HepG2 (cell line): Measurements from ENCODE around the gene LLGL2. TPM values are rescaled to one million over a fixed set of nuclear protein-coding genes. Genes with fewer than 3 reads are reported as not detected.

Experiments used
- EZH2 ChIP-seq: conservative IDR thresholded peaks from 2 replicates; pipeline ENCODE4 v1.6.1; 2012; ENCODE audit warnings: mild to moderate bottlenecking, low read depth, low read length, moderate library complexity
- KAT8 ChIP-seq: IDR thresholded peaks from 2 replicates; pipeline ENCODE4 v1.6.1; 2016; ENCODE audit warnings: missing genetic modification reagents, missing compliant biosample characterization
- KDM2A ChIP-seq: sonication (generic); formaldehyde crosslinking; IDR thresholded peaks from 2 replicates; pipeline ENCODE4 v1.4.0; 2020; ENCODE audit warnings: low read depth, missing genetic modification reagents, borderline replicate concordance
- KDM3A ChIP-seq: IDR thresholded peaks from 2 replicates; pipeline ENCODE4 v1.6.1; 2018; ENCODE audit warnings: low read depth, missing compliant biosample characterization
- POGZ ChIP-seq: sonication (generic); formaldehyde crosslinking; IDR thresholded peaks from 2 replicates; pipeline ENCODE4 v1.4.0; 2020; ENCODE audit warnings: mild to moderate bottlenecking, missing genetic modification reagents
- POLR2A ChIP-seq, 2 experiments: IDR thresholded peaks; 2 replicates each; pipeline ENCODE4 v1.6.1; 2011; ENCODE audit warnings: low read depth in 2 of 2, low read length in 2 of 2, mild to moderate bottlenecking in 1 of 2, moderate library complexity in 1 of 2; ENCODE audit not compliant: insufficient read depth in 1 of 2
- REXO4 ChIP-seq: sonication (generic); formaldehyde crosslinking; IDR thresholded peaks from 2 replicates; pipeline ENCODE4 v1.8.0; 2022; ENCODE audit warnings: missing genetic modification reagents, mild to moderate bottlenecking, borderline replicate concordance
- RFX3 ChIP-seq: IDR thresholded peaks from 2 replicates; pipeline ENCODE4 v1.6.1; 2016; ENCODE audit warnings: missing biosample characterization, missing genetic modification reagents
- SCMH1 ChIP-seq: sonication (generic); formaldehyde crosslinking; IDR thresholded peaks from 2 replicates; pipeline ENCODE4 v1.9.0; 2021; ENCODE audit warnings: missing genetic modification reagents, mild to moderate bottlenecking, borderline replicate concordance
- SP2 ChIP-seq: sonication (generic); formaldehyde crosslinking; IDR thresholded peaks from 2 replicates; pipeline ENCODE4 v1.5.1; 2020; ENCODE audit warnings: mild to moderate bottlenecking, missing genetic modification reagents
- SRSF4 ChIP-seq: fragments of 200-400 bp; formaldehyde crosslinking; IDR thresholded peaks from one replicate; pipeline ENCODE4 v1.6.1; 2018; ENCODE audit warnings: mild to moderate bottlenecking, low read depth, low read length, moderate library complexity; ENCODE audit not compliant: poor library complexity, severe bottlenecking
- TAF1 ChIP-seq: sonication (generic); formaldehyde crosslinking; IDR thresholded peaks from 2 replicates; pipeline ENCODE4 v1.4.0; 2020; ENCODE audit warnings: missing genetic modification reagents
- TEAD2 ChIP-seq: sonication (generic); formaldehyde crosslinking; IDR thresholded peaks from 2 replicates; pipeline ENCODE4 v1.9.0; 2021; ENCODE audit warnings: missing genetic modification reagents
- TEF ChIP-seq: sonication (generic); formaldehyde crosslinking; IDR thresholded peaks from 2 replicates; pipeline ENCODE4 v1.5.0; 2020; ENCODE audit warnings: missing genetic modification reagents
- ZNF101 ChIP-seq: sonication (generic); formaldehyde crosslinking; IDR thresholded peaks from 2 replicates; pipeline ENCODE4 v1.4.0; 2020; ENCODE audit warnings: mild to moderate bottlenecking, low read depth, missing genetic modification reagents, borderline replicate concordance
- ZNF124 ChIP-seq: sonication (generic); formaldehyde crosslinking; IDR thresholded peaks from 2 replicates; pipeline ENCODE4 v1.4.0; 2020; ENCODE audit warnings: missing genetic modification reagents
- ZNF230 ChIP-seq: sonication (generic); formaldehyde crosslinking; IDR thresholded peaks from 2 replicates; pipeline ENCODE4 v1.4.0; 2020; ENCODE audit warnings: mild to moderate bottlenecking, missing genetic modification reagents
- ZNF260 ChIP-seq: sonication (generic); formaldehyde crosslinking; IDR thresholded peaks from 2 replicates; pipeline ENCODE4 v1.4.0; 2020; ENCODE audit warnings: missing genetic modification reagents, low read depth, mild to moderate bottlenecking, borderline replicate concordance
- ZNF274 ChIP-seq: sonication (generic); formaldehyde crosslinking; IDR thresholded peaks from 2 replicates; pipeline ENCODE4 v1.5.1; 2020; ENCODE audit warnings: mild to moderate bottlenecking, missing genetic modification reagents
- ZNF550 ChIP-seq: sonication (generic); formaldehyde crosslinking; IDR thresholded peaks from 2 replicates; pipeline ENCODE4 v1.4.0; 2020; ENCODE audit warnings: mild to moderate bottlenecking, missing genetic modification reagents, borderline replicate concordance
- ZNF580 ChIP-seq: IDR thresholded peaks from 2 replicates; pipeline ENCODE4 v1.6.1; 2016; ENCODE audit warnings: low read depth, borderline replicate concordance
- ZNF777 ChIP-seq: sonication (generic); formaldehyde crosslinking; IDR thresholded peaks from 2 replicates; pipeline ENCODE4 v1.4.0; 2020; ENCODE audit warnings: missing genetic modification reagents
- polyA plus RNA-seq, 8 experiments: library from polyadenylated mRNA; depleted of rRNA in 3 of 8; stranded (reverse) in 7 of 8; unstranded in 1 of 8; fragments of >200 nt; fragmentation: Illumina TruSeq in 4 of 8; extraction: Trizol in 4 of 8; gene quantifications; 2 replicates each; pipeline versions ENCODE4 v1.2.1 to v1.2.3, GENCODE V29; 2011 to 2016; ENCODE audit warnings: low read depth in 4 of 8, missing spikeins in 1 of 8, mixed read lengths in 1 of 8; ENCODE audit not compliant: insufficient read depth in 1 of 8
- total RNA-seq, 5 experiments: library from RNA; depleted of rRNA; stranded (reverse); fragments of >200 nt; fragmentation: Illumina TruSeq; extraction: Trizol; gene quantifications; 2 replicates each; pipeline ENCODE4 v1.2.3, GENCODE V29; 2016; ENCODE audit warnings: low read depth in 1 of 5
- TF ChIP-seq, protein P1 (sequence below), 2 experiments: sonication (generic) in 1 of 2; formaldehyde crosslinking in 1 of 2; IDR thresholded peaks; 2 replicates each; pipeline versions ENCODE4 v1.4.0 to v1.6.1; 2016 to 2020; ENCODE audit warnings: borderline replicate concordance in 1 of 2, low read depth in 1 of 2, mild to moderate bottlenecking in 1 of 2, missing genetic modification reagents in 1 of 2
- TF ChIP-seq, protein P2 (sequence below): conservative IDR thresholded peaks from 2 replicates; pipeline ENCODE4 v1.6.1; 2018; ENCODE audit warnings: missing genetic modification reagents

The LLGL2 gene
- total and polyA plus RNA-seq, 2 of the 13 experiments (the other 11 are each of a cell fraction or from before 2014, with no cell fraction given) = 83.0 to 86.7 TPM

DNA sequence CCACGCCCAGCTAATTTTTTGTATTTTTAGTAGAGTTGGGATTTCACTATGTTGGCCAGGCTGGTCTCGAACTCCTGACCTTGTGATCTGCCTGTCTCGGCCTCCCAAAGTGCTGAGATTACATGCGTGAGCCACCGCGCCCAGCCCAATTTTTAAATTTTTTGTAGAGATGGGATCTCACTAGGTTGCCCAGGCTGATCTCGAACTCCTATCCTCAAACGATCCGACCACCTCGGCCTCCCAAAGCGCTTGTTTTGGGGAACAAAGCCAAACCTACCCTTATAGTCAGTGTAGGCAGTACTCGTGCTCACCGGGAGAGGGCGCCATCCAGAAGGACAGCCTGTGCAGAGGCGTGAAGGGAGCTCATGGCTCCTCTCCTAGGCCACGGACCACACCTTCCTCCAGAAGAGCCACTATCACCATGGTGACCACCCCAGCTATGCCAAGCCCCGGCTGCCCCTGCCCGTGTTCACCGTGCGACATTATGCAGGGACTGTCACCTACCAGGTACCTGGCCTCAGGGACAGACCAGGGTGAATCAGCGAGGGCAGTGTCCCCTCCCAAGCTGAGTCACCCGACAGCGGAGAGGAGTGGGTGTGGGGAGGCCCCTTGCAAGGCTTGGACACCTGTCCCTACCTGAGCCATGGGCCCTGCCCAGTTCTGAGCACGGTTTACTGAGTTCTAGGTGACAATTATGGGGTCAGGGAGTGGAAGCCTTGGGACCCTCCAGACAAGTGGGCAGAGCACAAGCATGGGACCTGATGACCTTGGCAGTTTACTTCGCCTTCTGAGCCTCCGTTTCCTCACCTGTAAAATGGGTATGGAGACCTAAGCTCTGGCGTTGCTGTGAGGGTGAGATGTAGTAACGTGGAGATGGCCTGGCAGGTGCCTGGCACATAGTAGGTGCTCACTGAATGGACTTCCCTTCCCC is 75.8 kb downstream of the LLGL2 start (continued):
- peak; percentile 36; the same call in 1 of the 2 replicates for TF ChIP-seq ZNF230 (CRISPR knock-in tag)
- TF ChIP-seq ZNF101 = no peak
- TF ChIP-seq POLR2A (IDR thresholded peaks at IDR 0.05; ENCODE audit: insufficient read depth in 1 of 2, low read depth in 2 of 2, low read length in 2 of 2) = no peak
- TF ChIP-seq, protein P1, sequence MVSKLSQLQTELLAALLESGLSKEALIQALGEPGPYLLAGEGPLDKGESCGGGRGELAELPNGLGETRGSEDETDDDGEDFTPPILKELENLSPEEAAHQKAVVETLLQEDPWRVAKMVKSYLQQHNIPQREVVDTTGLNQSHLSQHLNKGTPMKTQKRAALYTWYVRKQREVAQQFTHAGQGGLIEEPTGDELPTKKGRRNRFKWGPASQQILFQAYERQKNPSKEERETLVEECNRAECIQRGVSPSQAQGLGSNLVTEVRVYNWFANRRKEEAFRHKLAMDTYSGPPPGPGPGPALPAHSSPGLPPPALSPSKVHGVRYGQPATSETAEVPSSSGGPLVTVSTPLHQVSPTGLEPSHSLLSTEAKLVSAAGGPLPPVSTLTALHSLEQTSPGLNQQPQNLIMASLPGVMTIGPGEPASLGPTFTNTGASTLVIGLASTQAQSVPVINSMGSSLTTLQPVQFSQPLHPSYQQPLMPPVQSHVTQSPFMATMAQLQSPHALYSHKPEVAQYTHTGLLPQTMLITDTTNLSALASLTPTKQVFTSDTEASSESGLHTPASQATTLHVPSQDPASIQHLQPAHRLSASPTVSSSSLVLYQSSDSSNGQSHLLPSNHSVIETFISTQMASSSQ (IDR thresholded peaks at IDR 0.05; ENCODE audit: low read depth) = no peak
- TF ChIP-seq, protein P1 (CRISPR knock-in tag; IDR thresholded peaks at IDR 0.05; ENCODE audit: borderline replicate concordance) = no peak
- TF ChIP-seq ZNF124 (CRISPR knock-in tag) = no peak
- no peak for TF ChIP-seq ZNF260
- TF ChIP-seq RFX3 (CRISPR knock-in tag) = peak; percentile 46
- no peak for TF ChIP-seq SCMH1
- no peak for TF ChIP-seq KDM3A (CRISPR knock-in tag)
- TF ChIP-seq, protein P2, sequence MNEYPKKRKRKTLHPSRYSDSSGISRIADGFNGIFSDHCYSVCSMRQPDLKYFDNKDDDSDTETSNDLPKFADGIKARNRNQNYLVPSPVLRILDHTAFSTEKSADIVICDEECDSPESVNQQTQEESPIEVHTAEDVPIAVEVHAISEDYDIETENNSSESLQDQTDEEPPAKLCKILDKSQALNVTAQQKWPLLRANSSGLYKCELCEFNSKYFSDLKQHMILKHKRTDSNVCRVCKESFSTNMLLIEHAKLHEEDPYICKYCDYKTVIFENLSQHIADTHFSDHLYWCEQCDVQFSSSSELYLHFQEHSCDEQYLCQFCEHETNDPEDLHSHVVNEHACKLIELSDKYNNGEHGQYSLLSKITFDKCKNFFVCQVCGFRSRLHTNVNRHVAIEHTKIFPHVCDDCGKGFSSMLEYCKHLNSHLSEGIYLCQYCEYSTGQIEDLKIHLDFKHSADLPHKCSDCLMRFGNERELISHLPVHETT = no peak
- TF ChIP-seq ZNF580 (CRISPR knock-in tag) = 0 out of 2 replicates have a peak, but pooled peaks have one; percentile 52
- no peak for TF ChIP-seq ZNF777
- TF ChIP-seq EZH2 = no peak
- TF ChIP-seq KAT8 (CRISPR knock-in tag) = peak; percentile 50; the same call in 1 of the 2 replicates
- TF ChIP-seq TAF1 (CRISPR knock-in tag) = no peak
- TF ChIP-seq REXO4 (CRISPR knock-in tag) = no peak
- TF ChIP-seq TEAD2 (CRISPR knock-in tag) = no peak
- TF ChIP-seq TEF (CRISPR knock-in tag) = no peak
- TF ChIP-seq SP2 (CRISPR knock-in tag) = no peak
- peak; percentile 59; the same call in 1 of the 2 replicates for TF ChIP-seq ZNF274 (CRISPR knock-in tag)
- no peak for TF ChIP-seq SRSF4
- no peak for TF ChIP-seq POGZ (CRISPR knock-in tag)
- TF ChIP-seq KDM2A (CRISPR knock-in tag) = peak; percentile 62
- no peak; the same call in 1 of the 2 replicates for TF ChIP-seq ZNF550 (CRISPR knock-in tag)
